OCI-LY1 (cell line): Measurements from ENCODE around the gene CCDC71.

Experiments used
- H2AFZ ChIP-seq: fragments of 200-600 bp; sonication (generic), shearing (Covaris generic); 2 replicates; pipeline ENCODE4 v1.6.0; 2014; ENCODE audit warnings: antibody characterized with exemption, mild to moderate bottlenecking, low read length
- H3F3A ChIP-seq: fragments of 200-600 bp; sonication (generic), shearing (Covaris generic); 2 replicates; pipeline ENCODE4 v1.6.0; 2014; ENCODE audit warnings: mild to moderate bottlenecking, antibody characterized with exemption, low read length, moderate library complexity; ENCODE audit not compliant: insufficient read depth
- H3K27ac ChIP-seq: fragments of 200-600 bp; sonication (generic); 2 replicates; pipeline ENCODE4 v1.5.1; 2014; ENCODE audit warnings: low read length, mixed run types, mild to moderate bottlenecking, low read depth; ENCODE audit not compliant: poor library complexity, severe bottlenecking
- H3K27me3 ChIP-seq: fragments of 200-600 bp; sonication (generic); 2 replicates; pipeline ENCODE4 v1.6.0; 2014; ENCODE audit warnings: antibody characterized with exemption, mild to moderate bottlenecking, low read length, moderate library complexity; ENCODE audit not compliant: insufficient read depth
- H3K36me3 ChIP-seq: fragments of 200-600 bp; sonication (generic); 2 replicates; pipeline ENCODE4 v1.6.1; 2014; ENCODE audit warnings: mild to moderate bottlenecking, antibody characterized with exemption, low read length, moderate library complexity, mixed read lengths; ENCODE audit not compliant: insufficient read depth
- H3K4me1 ChIP-seq: fragments of 200-600 bp; sonication (generic); 2 replicates; pipeline ENCODE4 v1.5.1; 2014; ENCODE audit warnings: mild to moderate bottlenecking, low read length, moderate library complexity; ENCODE audit not compliant: insufficient read depth, severe bottlenecking
- H3K4me2 ChIP-seq: fragments of 200-600 bp; sonication (generic), shearing (Covaris generic); 2 replicates; pipeline ENCODE4 v1.6.1; 2014; ENCODE audit warnings: low read length
- H3K4me3 ChIP-seq: fragments of 200-600 bp; sonication (generic); 2 replicates; pipeline ENCODE4 v1.5.1; 2014; ENCODE audit warnings: low read length, low read depth, mild to moderate bottlenecking, mixed read lengths; ENCODE audit not compliant: poor library complexity, severe bottlenecking
- H3K79me2 ChIP-seq: fragments of 200-600 bp; shearing (Covaris generic); 2 replicates; pipeline ENCODE4 v1.6.1; 2016; ENCODE audit warnings: mixed run types, low read length, mixed read lengths; ENCODE audit not compliant: insufficient read depth
- H3K9ac ChIP-seq: fragments of 200-600 bp; sonication (generic), shearing (Covaris generic); 2 replicates; pipeline ENCODE4 v1.6.1; 2014; ENCODE audit warnings: mild to moderate bottlenecking, low read length, mixed read lengths
- H3K9me2 ChIP-seq: fragments of 200-600 bp; sonication (generic), shearing (Covaris generic); 2 replicates; pipeline ENCODE4 v1.6.1; 2014; ENCODE audit warnings: low read depth, mild to moderate bottlenecking, low read length, mixed read lengths
- H3K9me3 ChIP-seq: fragments of 200-600 bp; shearing (Covaris generic); 2 replicates; pipeline ENCODE4 v1.6.1; 2014; ENCODE audit warnings: low read length, mixed read lengths
- H4K20me1 ChIP-seq: fragments of 200-600 bp; sonication (generic), shearing (Covaris generic); 2 replicates; pipeline ENCODE4 v1.6.0; 2016; ENCODE audit warnings: mild to moderate bottlenecking, low read length; ENCODE audit not compliant: insufficient read depth
- CTCF ChIP-seq: fragments of 200-600 bp; sonication (generic), shearing (Covaris generic); IDR thresholded peaks from 2 replicates; pipeline ENCODE4 v1.5.1; 2017; ENCODE audit warnings: mild to moderate bottlenecking, antibody characterized with exemption, low read length, moderate library complexity, mixed read lengths
- EZH2 ChIP-seq: fragments of 200-600 bp; sonication (generic), shearing (Covaris generic); IDR thresholded peaks from 2 replicates; pipeline ENCODE4 v1.8.0; 2017; ENCODE audit warnings: borderline replicate concordance, mixed run types, mild to moderate bottlenecking, antibody characterized with exemption, low read length, moderate library complexity, mixed read lengths

CCDC71 gene

DNA sequence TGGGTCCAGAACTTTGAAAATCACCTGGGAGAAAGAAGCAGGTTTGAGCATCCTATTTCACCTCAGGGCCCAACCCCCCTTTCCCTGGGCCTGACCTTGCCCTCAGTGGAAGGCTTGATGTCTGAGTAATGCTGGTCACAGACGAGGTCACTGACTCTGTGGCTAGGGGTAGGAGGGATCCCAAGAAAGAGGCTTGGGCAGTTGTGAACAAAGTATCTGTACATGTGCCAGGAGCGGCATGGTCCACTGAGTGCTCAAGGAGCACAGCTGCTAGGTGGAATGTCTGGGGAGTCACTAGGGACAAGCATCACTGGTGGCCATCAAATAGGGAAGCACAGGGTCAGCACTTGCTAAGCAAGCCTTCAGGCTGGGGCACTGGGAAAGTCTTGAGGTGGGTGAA lies 7.3 kb downstream of the CCDC71 start:
- H3K27ac ChIP-seq, result no peak overlapping the region

DNA sequence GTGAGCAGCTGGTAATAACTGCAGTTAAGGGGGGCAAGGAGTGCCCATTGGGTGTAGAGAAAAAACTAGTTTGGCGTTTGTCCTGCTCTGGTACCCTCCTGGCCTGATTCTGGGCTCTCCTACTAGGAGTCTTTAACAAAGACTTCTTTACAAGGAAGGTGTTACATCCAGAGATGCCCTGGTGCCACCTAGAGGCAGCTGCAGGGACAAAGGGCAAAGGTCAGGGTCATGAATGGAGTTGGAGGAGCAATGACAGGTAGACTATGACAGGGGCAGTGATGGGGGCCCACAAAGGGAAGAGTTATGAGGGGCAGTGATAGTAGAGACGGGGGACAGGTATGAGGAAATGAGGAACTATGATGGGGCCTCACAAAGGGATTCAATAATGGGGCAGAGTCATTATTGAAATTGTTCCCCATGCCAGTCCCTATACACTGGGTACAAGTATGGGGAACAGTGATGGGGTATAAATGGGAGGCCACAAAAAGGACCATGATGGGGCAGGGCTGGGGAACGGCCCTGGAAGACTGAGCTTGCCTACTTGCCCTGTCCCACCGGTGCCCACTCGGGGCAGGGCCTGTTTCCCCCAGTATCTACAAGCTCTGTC lies 7.9 kb downstream of the CCDC71 start:
- Histone ChIP-seq H3K36me3 (peaks cover 19% of the 10 kb centered on the region), H3K9me3 (no peaks in the 10 kb centered on the region), H3K4me2 (no peak overlapping the region), H3K9ac (no peak overlapping the region), H3K4me3 (no peak overlapping the region), H3K79me2 (no peaks in the 10 kb centered on the region), H2AFZ (no peak overlapping the region), H3F3A (no peaks in the 10 kb centered on the region), H3K4me1 (no peaks in the 10 kb centered on the region), H3K27me3 (no peaks in the 10 kb centered on the region), H3K27ac (no peak overlapping the region), H3K9me2 (no peaks in the 10 kb centered on the region), H4K20me1 (no peaks in the 10 kb centered on the region)
- no peak for TF ChIP-seq EZH2
- peak; percentile 83 for TF ChIP-seq CTCF

More for the DNA sequence above, 7.3 kb downstream of the CCDC71 start:
- TF ChIP-seq EZH2 (no peak), CTCF (no peak)
- Histone ChIP-seq H3K36me3 (peaks cover 25% of the 10 kb centered on the region), H3F3A (no peaks in the 10 kb centered on the region), H3K9me3 (no peaks in the 10 kb centered on the region), H3K79me2 (no peaks in the 10 kb centered on the region), H2AFZ (no peak overlapping the region), H3K4me2 (no peak overlapping the region), H3K4me1 (no peaks in the 10 kb centered on the region), H4K20me1 (no peaks in the 10 kb centered on the region), H3K27me3 (no peaks in the 10 kb centered on the region), H3K4me3 (no peak overlapping the region), H3K9me2 (no peaks in the 10 kb centered on the region), H3K9ac (no peak overlapping the region)

GRCh38 chr3:49157289-49157688 lies 8.8 kb downstream of the CCDC71 start:
- Histone ChIP-seq H3K9me2 (no peaks in the 10 kb centered on the region), H3K4me2 (no peak overlapping the region), H4K20me1 (no peaks in the 10 kb centered on the region), H3K4me1 (no peaks in the 10 kb centered on the region), H3K4me3 (no peak overlapping the region), H2AFZ (no peak overlapping the region), H3K36me3 (peaks cover 12% of the 10 kb centered on the region; the same call in 1 of the 2 replicates), H3K27ac (no peak overlapping the region), H3K27me3 (no peaks in the 10 kb centered on the region), H3K79me2 (no peaks in the 10 kb centered on the region), H3K9ac (no peak overlapping the region), H3K9me3 (no peaks in the 10 kb centered on the region), H3F3A (no peaks in the 10 kb centered on the region)
- TF ChIP-seq CTCF, result no peak
- no peak for TF ChIP-seq EZH2
